Raji (cell line): ENCODE results near the gene DNM3.

Experiments used
- POLR2A ChIP-seq: IDR thresholded peaks from 2 replicates; pipeline ENCODE4 v1.6.1; 2011; ENCODE audit warnings: low read depth, low read length, control low read depth; ENCODE audit not compliant: insufficient read depth

The DNM3 gene

DNA sequence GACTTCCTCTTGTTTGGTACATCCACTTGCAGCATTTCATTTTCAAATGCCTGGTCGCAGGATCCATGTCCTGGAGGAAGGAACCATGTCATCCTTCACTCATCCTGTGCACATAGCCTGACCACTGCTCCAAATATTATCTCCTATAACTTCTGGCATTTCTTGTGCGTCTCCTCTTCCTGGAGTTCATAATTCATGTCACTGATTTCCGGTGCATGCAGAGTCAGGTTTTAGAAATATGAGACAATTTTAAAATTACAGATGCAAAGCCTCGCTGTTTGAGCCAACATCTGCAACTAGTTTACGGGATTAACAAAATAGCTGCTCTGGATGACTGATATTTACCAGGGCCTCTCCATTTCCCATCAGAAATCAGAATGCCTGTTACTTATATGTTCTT lies 268.1 kb downstream of the DNM3 start:
- no peak for TF ChIP-seq POLR2A

DNA sequence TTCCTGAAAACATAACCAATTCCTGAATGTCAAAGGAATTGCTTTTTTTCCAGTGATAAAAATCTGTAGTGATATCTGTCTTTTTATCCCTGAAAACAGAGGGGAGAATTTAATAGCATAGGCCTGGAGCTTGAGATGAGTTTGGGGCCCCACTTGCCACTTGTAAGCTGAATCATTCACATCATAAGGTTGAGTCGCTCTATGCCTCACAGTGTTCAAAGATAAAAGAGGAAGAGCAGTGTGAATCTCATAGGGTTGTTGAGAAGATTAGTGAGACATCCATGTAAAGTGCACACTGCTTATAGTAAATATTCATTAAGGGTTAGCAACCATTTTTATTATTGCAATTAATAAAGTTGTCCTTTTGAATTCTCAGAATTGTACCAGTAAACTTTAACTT lies 271.3 kb downstream of the DNM3 start:
- no peak for TF ChIP-seq POLR2A

DNA sequence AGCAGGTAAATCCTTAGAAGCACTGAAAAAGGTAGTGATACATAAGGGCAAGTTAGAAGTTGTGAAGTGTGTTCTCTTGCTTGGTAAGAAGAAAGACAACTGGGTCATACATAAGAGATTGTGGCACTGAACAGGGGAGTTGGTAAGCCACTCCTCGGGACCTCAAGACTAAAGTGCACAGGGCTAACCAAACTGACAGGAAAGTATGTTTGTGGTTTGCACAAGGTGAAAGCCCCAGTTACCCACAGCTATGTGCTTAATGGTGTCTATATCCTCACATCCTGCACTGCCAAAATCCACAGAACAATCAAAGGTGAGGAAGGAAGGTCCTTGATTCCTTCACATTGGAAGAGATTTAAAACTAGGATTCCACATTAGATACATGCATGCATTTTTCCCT lies 276.5 kb downstream of the DNM3 start:
- no peak for TF ChIP-seq POLR2A

DNA sequence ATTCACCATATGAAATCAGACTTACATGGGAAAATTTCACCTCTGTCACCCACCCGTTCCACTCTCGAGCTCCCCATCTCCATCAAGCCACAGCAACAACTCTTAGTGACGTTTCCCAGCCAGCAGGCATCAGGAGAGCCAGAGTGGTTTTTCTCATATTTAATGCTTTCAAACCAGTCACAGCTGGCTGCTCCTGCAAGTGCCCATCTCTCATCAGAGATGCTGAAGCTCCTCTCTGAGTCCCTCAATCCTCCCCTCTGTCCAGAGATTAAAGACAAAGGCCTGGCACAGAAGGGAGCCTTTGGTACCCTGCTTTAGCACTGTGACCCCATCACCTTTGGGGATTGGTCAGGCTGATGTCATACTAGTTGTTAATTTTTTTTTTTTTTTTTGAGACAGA lies 277.3 kb downstream of the DNM3 start:
- no peak for TF ChIP-seq POLR2A

DNA sequence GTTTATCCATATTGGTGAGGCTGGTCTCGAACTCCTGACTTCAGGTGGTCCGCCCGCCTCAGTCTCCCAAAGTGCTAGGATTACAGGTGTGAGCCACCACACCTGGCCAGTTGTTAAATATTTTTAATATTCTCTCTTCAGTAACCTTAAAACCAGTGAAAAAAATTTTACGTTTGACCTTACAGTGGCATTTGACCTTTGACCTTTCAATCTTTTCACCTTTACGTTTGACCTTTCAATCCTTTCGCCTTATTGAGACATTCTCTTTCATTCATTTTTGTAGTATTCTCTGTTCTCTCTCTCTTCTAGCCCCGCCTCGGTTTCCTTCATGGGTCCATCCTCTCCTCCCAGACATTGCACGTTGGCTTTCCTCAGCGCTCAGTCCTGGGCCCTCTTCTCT lies 277.9 kb downstream of the DNM3 start:
- no peak for TF ChIP-seq POLR2A

DNA sequence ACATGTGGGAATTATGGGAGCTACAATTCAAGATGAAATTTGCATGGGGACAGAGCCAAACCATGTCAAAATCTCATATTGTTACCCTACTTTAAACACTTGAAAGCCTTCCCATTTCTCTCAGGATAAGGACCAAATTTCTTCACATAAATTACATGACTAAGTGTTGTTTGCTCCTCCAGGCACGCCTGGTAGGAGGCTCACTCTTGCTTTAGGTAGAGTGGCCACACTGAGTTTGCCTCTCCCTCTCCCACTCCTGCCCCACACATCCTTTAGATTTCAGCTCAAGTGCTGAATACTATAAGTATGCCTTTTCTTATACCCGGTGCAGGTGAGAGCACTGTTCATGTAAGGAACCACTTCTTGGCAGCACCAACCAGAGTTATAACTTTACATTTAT lies 279.1 kb downstream of the DNM3 start:
- TF ChIP-seq POLR2A = no peak

DNA sequence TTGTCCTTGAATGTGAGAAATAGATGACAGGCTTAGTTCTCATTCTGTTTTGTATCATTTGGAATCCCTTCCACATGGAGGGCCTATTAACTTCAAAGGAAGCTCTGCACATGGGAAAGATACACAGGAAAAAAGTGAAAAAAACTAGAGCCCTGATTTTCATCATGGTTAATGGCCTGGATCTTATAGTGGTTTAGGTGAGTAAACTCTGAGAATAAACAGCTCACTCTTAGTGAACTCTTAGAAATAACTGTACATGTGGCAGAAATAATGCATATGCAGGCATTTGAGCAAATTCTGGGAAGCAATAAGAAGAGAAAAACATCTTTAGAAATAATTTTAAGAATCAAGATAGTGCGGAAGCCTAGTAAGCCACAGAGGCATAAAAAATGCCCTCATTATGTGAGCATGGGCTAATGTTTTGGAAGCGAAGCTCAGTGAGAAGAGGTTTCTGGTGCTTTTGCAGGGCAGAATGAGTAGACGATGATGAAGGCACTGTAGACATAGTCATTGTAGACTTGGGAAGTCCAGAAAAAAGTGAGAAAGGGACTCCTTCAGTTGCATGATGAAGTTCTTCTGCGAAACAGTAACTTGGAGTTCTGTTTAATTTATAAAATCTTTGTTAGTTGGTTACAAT lies 279.9 kb downstream of the DNM3 start:
- no peak for TF ChIP-seq POLR2A

DNA sequence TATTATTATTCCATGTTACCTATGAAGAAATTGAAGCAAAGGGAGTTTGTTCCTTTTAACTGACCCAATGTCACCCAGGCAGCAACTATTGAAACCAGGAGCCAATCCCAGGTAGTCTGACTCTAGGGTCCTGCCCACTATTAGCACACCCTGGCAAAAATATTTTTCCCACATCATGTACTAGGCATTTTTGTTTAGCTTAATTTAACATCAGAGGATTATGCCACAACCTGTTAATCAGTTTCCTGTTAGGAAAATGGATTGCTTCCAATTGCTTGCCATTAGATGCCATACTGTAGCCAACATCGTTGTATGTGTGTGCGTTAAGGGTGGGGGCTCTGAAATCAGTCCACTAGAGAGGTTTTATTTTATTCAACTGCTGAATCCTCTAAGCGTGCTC lies 281.1 kb downstream of the DNM3 start:
- no peak for TF ChIP-seq POLR2A

DNA sequence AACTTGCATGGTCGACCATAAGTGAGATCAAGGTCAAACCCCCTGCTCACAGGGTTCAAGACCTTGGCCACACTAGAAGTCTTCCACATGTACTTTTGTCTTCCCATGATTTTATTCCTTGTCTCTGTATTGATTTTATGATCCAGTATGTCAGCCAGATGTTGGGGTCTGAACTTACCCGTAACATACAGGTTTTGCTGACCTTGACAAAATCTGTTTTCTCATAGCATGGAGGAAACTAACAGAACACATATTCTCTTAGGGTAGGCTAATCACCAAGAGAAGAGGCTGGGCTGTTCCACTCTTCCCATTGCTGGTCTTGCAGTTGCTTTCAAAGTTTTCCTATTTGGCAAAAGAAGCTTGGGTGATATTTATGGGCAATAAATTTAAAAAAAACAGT lies 284.0 kb downstream of the DNM3 start:
- TF ChIP-seq POLR2A = no peak

DNA sequence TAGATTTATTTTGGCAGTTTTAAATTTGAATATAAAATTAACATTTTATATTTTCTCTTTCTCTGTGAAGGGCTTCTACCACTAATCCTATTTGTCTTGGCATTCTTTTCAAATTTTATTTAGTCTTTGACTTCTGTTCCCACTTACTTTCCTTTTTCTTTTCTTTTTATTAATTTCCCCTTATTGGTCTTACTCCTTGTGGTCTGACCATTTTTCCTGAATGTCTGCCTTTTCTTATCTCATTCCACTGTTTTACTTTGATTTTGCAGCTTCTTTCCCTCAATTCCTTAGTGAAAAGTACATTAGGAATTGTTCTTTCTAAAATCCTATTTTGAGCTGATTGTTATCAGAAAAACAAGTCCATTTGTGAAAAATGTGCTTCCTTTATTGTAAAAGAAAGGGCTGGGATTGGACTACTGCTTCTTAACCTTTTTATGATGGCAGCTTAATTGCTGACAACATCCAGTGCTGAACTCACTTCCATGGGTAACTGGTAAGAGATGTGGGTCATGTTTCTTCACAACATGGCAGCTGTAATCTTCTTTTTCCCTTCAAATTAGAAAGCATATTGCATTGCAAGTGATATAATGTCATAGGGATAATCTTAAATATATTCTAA lies 284.6 kb downstream of the DNM3 start:
- no peak for TF ChIP-seq POLR2A

DNA sequence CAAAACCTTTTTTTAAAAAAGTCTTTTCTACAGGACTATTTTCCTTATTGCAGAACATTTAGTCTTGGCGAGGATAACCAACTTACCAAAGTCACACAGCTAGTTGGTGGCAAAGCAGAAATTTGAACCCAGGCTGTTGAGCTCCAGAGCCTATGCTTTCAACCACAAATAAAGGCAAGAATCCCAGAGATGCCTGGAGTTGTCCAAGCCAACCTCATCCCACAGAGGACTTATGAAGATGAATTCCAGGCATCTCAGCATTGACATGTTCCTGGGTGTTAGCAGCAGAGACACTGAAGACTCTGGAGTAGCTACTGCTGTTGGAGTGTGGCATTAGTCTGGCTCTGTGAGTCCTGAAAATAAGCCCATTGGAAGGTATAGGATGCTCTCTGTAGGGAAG lies 291.5 kb downstream of the DNM3 start:
- no peak for TF ChIP-seq POLR2A

DNA sequence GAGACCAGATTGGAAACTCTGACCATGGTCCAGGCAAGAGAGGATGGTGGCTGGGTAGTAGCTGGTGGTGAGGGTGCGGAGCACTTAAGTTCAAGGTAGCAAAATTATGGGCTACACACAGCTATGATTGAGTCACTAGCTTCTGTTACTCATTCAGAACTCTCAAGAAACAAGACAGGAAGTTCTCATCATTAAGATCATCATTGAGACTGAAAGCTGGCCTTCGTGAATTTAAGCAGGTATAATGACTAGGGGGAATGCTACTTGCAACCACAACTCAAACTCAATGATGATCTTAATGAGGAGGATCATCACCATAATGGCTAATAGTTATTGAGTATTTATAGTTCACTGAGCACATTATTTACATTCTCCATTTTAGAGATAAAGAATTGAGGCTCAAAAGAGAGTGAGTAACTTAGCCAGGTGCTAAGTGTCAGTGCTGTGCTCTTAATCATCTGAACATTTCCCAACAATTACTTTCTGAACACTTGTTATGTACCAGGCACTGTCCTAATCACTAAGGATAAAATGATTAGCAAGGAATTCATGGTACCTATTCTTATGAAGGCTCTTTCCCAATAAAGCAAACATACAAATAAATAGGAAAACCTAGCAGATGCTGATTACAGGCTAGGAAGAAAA lies 292.9 kb downstream of the DNM3 start:
- TF ChIP-seq POLR2A = no peak

DNA sequence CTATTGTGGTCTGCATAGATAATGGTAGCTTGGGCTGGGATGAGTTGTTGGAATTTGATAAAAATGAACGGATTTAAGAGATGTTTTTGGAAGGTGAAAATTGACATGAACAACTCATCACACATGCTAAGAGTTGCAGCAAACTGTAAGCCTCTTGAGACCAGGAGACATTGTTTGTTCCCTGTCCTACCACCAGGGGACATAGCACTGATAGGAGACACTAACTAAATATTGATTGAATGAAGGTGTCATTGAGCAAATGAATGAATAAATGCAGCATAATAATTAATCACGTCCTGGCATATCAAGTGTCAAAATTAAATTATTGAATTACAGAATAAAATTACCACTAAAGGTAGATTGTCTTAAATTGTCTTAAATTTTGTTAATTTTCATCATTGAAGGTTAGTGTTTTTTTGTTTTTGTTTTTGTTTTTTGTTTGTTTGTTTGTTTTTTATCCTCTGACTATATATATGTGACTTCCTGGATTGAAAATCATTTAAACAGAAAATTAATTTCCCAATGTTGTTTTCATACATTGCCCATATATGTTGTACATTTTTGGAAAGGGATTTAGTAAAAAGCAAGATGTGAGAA lies 293.9 kb downstream of the DNM3 start:
- no peak for TF ChIP-seq POLR2A

DNA sequence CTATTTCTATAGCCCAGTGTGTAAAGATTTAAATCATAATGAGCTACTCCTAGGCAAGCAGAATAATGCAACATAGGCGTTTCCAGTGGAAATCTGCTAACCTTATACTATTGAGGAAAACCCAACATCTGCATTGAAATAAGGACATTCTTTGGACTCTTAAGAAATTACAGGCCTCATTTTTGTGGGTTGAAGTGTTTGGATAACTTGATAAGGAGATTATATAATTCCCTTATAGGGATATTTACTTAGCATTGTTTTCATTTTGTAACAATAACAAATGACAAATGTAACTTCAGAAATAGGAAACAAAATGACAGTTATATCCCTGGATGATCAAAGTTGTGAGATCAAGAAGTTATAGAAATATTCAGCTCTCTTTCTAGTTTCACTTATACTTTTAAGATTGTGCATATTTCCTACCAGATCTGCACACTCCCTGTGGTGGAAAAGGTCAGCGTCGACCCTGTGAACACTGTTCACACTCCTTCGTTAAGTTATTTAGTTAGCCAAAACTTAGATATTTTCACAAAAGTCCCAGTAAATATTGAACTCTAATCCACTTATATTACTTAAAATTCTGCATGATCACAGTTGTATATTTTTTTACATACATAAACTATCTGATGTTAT lies 294.8 kb downstream of the DNM3 start:
- TF ChIP-seq POLR2A = no peak

DNA sequence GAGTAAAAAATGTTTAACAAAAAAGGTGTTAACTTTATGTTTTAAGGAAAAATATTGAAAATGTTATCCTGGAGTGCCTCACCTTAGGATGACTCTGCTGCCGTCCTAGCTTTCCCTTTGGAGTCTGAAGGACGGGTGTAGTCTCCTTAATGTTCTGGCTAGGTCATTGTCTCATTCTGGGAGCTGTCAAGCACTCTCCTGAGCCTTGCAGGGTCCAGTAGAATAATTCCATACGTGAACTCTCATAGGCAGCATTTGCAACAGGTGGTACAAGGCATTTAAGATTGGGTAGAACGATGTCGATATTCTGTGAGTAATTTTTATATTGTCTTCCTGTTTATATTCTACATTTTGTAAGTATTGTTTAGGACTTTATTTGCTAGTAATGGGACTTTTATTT lies 295.6 kb downstream of the DNM3 start:
- TF ChIP-seq POLR2A = no peak
